Smooth muscle cell (in vitro differentiated cells): ENCODE measurements around the gene ZSCAN31. TPM values are rescaled to one million over a fixed set of nuclear protein-coding genes. Genes with fewer than 3 reads are reported as not detected.
A peak's percentile ranks its signal among the peaks of the same experiment; 100 is the strongest.

Experiments used
- DNase-seq: peaks from one replicate; lab custom pipeline; 2025; ENCODE audit not compliant: unreplicated experiment; lab: John Stamatoyannopoulos, UW
- H2AFZ ChIP-seq: fragments of 200-600 bp; sonication (generic); 2 replicates; pipeline ENCODE4 v1.6.0; 2016; ENCODE audit warnings: antibody characterized with exemption, low read depth, mild to moderate bottlenecking
- H3F3A ChIP-seq: fragments of 200-600 bp; sonication (generic); 2 replicates; pipeline ENCODE4 v1.6.0; 2017; ENCODE audit warnings: antibody characterized with exemption, low read depth
- H3K27ac ChIP-seq: fragments of 200-600 bp; sonication (generic); 2 replicates; pipeline ENCODE4 v1.5.1; 2016; ENCODE audit warnings: low read depth, mild to moderate bottlenecking
- H3K27me3 ChIP-seq: fragments of 200-600 bp; sonication (generic); 2 replicates; pipeline ENCODE4 v1.6.1; 2016; ENCODE audit warnings: low read depth, mild to moderate bottlenecking
- H3K36me3 ChIP-seq: fragments of 200-600 bp; sonication (generic); 2 replicates; pipeline ENCODE4 v1.5.1; 2016; ENCODE audit warnings: low read depth
- H3K4me1 ChIP-seq: fragments of 200-600 bp; sonication (generic); 2 replicates; pipeline ENCODE4 v1.5.1; 2016; ENCODE audit warnings: low read depth
- H3K4me2 ChIP-seq: fragments of 200-600 bp; sonication (generic); 2 replicates; pipeline ENCODE4 v1.6.0; 2016; ENCODE audit warnings: mild to moderate bottlenecking
- H3K4me3 ChIP-seq: fragments of 200-600 bp; sonication (generic); 2 replicates; pipeline ENCODE4 v1.5.1; 2016; ENCODE audit warnings: mild to moderate bottlenecking
- H3K79me2 ChIP-seq: fragments of 200-600 bp; sonication (generic); 2 replicates; pipeline ENCODE4 v1.6.0; 2016; ENCODE audit warnings: low read depth, mild to moderate bottlenecking
- H3K9ac ChIP-seq: fragments of 200-600 bp; sonication (generic); 2 replicates; pipeline ENCODE4 v1.6.0; 2016; ENCODE audit warnings: low read depth
- H3K9me3 ChIP-seq: fragments of 200-600 bp; sonication (generic); replicated peaks from 2 replicates; pipeline ENCODE4 v1.5.1; 2016; ENCODE audit warnings: low read depth
- H4K20me1 ChIP-seq: fragments of 200-600 bp; sonication (generic); 2 replicates; pipeline ENCODE4 v1.6.0; 2016; ENCODE audit warnings: low read depth
- WGBS: methylation state at CpG from one replicate; pipeline ENCODE4 v1.1.7; 2016; ENCODE audit warnings: low lambda C conversion rate; 5-methylcytosine and 5-hydroxymethylcytosine counted together
- polyA plus RNA-seq: library from polyadenylated mRNA; unstranded; fragments of >200 nt; fragmentation: Nextera tagmentation; extraction: Ambion mirVana; gene quantifications from 2 replicates; pipeline ENCODE4 v1.2.1, GENCODE V29; 2016
- total RNA-seq: library from RNA; depleted of rRNA; stranded (reverse); fragments of >200 nt; gene quantifications from 2 replicates; pipeline ENCODE4 v1.2.3, GENCODE V29; 2014
- TF ChIP-seq, protein P1 (sequence below): fragments of 200-600 bp; sonication (generic); IDR thresholded peaks from 2 replicates; pipeline ENCODE4 v1.5.1; 2017; ENCODE audit warnings: borderline replicate concordance, mild to moderate bottlenecking, antibody characterized with exemption; ENCODE audit not compliant: insufficient read depth, poor library complexity, severe bottlenecking

The ZSCAN31 gene
- total and polyA plus RNA-seq, 2 experiments from 2014 or later = 1.1 to 1.5 TPM

GRCh38 chr6:28356666-28357020 is 20.7 kb upstream of the ZSCAN31 start:
- H3K79me2 ChIP-seq = peaks cover 15% of the 10 kb centered on the region
- H3F3A ChIP-seq = no peaks in the 10 kb centered on the region
- H3K27ac ChIP-seq = peak overlapping the region; percentile 64
- WGBS = 95% methylated on average over 7 of the region's 7 CpGs
- DNase-seq = no peak
- peak overlapping the region; percentile 90 for H3K4me2 ChIP-seq
- H3K36me3 ChIP-seq = peaks cover 6% of the 10 kb centered on the region
- H3K27me3 ChIP-seq = no peaks in the 10 kb centered on the region
- H2AFZ ChIP-seq = no peak overlapping the region
- no peaks in the 10 kb centered on the region for H3K4me1 ChIP-seq
- no peak overlapping the region for H3K9ac ChIP-seq
- H3K4me3 ChIP-seq = no peak overlapping the region
- TF ChIP-seq, protein P1, sequence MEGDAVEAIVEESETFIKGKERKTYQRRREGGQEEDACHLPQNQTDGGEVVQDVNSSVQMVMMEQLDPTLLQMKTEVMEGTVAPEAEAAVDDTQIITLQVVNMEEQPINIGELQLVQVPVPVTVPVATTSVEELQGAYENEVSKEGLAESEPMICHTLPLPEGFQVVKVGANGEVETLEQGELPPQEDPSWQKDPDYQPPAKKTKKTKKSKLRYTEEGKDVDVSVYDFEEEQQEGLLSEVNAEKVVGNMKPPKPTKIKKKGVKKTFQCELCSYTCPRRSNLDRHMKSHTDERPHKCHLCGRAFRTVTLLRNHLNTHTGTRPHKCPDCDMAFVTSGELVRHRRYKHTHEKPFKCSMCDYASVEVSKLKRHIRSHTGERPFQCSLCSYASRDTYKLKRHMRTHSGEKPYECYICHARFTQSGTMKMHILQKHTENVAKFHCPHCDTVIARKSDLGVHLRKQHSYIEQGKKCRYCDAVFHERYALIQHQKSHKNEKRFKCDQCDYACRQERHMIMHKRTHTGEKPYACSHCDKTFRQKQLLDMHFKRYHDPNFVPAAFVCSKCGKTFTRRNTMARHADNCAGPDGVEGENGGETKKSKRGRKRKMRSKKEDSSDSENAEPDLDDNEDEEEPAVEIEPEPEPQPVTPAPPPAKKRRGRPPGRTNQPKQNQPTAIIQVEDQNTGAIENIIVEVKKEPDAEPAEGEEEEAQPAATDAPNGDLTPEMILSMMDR = no peak
- H4K20me1 ChIP-seq = peaks cover 5% of the 10 kb centered on the region
- H3K9me3 ChIP-seq = no peaks in the 10 kb centered on the region

- Histone ChIP-seq H3K79me2 (peaks cover 22% of the 10 kb centered on the region), H3K27me3 (no peaks in the 10 kb centered on the region), H3K36me3 (peaks cover 1% of the 10 kb centered on the region), H3K4me2 (peak overlapping the region; percentile 90), H3K9ac (peak overlapping the region; percentile 19), H3K4me1 (peaks cover under 1% of the 10 kb centered on the region), H2AFZ (peak overlapping the region; percentile 82), H4K20me1 (peaks cover 5% of the 10 kb centered on the region), H3K4me3 (peak overlapping the region; percentile 63), H3F3A (no peaks in the 10 kb centered on the region), H3K27ac (peak overlapping the region; percentile 64), H3K9me3 (no peaks in the 10 kb centered on the region)
- TF ChIP-seq, protein P1 = peak; percentile 70
- DNase-seq = peak; percentile 62
- 25% methylated on average over 19 of the region's 19 CpGs for WGBS
Observed at GRCh38 chr6:28355743-28356665, 20.1 kb upstream of the ZSCAN31 start.

- Histone ChIP-seq H3F3A (no peaks in the 10 kb centered on the region), H3K4me3 (peak overlapping the region; percentile 63), H3K27me3 (no peaks in the 10 kb centered on the region), H3K36me3 (no peaks in the 10 kb centered on the region), H3K79me2 (peaks cover 32% of the 10 kb centered on the region), H3K4me2 (peak overlapping the region; percentile 90), H3K4me1 (peaks cover 8% of the 10 kb centered on the region), H3K27ac (no peak overlapping the region), H4K20me1 (peaks cover 5% of the 10 kb centered on the region), H3K9ac (peak overlapping the region; percentile 19), H3K9me3 (no peaks in the 10 kb centered on the region), H2AFZ (no peak overlapping the region)
- 91% methylated on average over 10 of the region's 10 CpGs for WGBS
- DNase-seq = no peak
- TF ChIP-seq, protein P1 = no peak
Observed at GRCh38 chr6:28354688-28355554, 19.0 kb upstream of the ZSCAN31 start.
